NCI-H460 (cell line): ENCODE measurements around the gene ZNF576. TPM values are rescaled to one million over a fixed set of nuclear protein-coding genes. Genes with fewer than 3 reads are reported as not detected.
"Not testable (repeated sequence)": the region's sequence is repeated elsewhere in the genome, so short reads cannot be mapped to it uniquely, and the experiment has no call there.

Experiments
- DNase-seq: peaks from one replicate; pipeline ENCODE4 v3.0.0-alpha.2; 2016; ENCODE audit warnings: low read depth; ENCODE audit errors: extremely low read depth
- total RNA-seq: library from RNA; depleted of rRNA; stranded (reverse); fragments of >200 nt; shearing (Covaris generic); gene quantifications from 2 replicates; pipeline ENCODE4 v1.2.3, GENCODE V29; 2014

Gene ZNF576
- total RNA-seq, 1 experiment from 2014 or later = 4.6 TPM

- DNase-seq = no peak
Observed at GRCh38 chr19:43623889-43624670, 27.7 kb downstream of the ZNF576 start.

DNA sequence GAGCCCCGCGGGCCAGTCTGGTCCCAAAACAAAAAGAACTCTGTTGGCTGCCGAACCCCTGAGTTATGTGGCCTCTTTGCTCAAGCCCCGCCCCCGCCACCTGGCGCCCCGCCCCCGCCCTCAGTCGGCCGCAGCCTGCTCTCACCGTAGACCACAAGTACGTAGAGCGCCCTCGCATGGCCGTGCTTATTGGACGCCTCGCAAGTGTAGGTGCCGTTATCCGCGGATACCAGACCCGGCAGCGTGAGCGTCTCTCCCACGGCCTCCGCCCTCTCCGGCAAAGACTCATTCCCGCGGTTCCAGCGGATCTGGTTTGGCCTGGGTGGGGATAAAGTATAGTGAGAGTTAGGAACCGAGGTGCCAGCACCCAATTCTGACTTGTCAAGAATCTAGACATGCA lies 28.5 kb downstream of the ZNF576 start:
- no peak for DNase-seq

DNA sequence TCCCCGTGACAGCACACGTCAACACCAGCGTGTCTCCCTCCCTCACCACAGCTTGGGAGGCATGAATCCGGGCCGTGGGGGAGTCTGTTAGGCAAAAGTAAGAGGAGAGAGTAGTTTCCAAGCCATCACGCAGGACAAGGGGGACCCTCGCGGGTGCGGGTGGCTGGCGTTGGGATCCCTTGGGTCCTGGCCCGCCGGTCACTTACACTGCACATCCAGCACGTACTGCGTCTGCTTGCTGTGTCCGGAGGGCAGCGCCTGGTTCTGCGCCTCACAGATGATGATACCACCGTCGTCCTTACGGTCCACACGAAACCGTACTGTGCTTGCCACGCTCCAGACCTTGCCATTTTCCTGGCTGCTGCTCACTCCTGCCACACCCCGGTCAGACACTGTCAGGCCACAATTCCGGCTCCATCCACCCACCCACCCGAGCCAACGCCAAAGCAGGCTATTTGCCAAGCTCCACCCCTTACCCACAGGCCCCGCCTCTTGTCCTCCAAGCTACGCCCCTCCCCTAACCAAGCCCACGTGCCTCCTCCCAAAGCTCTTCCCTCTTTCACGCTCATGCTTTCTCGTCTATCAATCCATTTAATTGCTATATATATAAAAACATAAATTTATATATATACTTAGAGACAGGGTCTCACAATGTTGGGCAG lies 29.7 kb downstream of the ZNF576 start:
- DNase-seq = peak; percentile 8

GRCh38 chr19:43626838-43627237 lies 30.4 kb downstream of the ZNF576 start:
- no peak for DNase-seq

GRCh38 chr19:43628646-43629326 lies 32.4 kb downstream of the ZNF576 start:
- no peak for DNase-seq

DNA sequence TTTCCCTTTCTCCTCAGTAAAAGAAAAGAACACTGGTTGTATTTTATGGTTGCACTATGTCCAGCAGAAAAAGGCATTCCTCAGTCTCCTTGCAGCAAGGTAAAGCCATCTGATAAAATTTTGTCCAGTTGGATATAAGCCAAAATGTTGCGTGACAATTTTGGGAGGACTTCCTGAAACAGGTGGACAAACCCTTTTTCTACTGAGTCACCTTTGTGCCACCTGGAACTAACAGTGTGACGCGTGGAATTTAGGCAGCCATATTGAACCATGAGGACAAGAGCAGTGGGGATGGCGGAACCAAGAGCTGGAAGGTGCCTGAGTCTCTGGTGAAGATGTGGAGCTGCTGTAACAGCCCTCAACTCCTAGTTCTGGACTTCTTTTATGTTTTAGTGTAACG lies 35.1 kb downstream of the ZNF576 start:
- DNase-seq = no peak

- no peak for DNase-seq
Observed at GRCh38 chr19:43633520-43633919, 37.1 kb downstream of the ZNF576 start.

- no peak for DNase-seq
Observed at GRCh38 chr19:43634068-43634467, 37.7 kb downstream of the ZNF576 start.

DNA sequence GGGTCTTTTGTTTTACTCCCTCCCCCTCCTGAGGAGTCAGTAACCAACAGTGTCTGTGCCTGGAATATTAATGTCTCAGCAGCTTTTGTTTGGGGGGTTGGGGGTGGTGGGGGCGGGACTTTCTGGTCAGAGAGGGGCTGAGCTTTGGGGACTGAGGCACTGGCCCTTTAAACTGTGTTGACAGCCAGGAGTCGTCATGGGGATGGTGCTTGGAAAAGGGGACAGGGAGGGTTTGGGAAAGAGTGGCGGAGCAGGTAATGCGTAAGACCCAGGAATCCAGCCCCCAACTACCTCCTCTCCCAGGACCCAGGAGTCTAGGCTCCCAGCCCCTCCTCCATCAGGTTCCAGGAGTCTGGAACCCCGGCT lies 38.1 kb downstream of the ZNF576 start:
- DNase-seq = no peak

GRCh38 chr19:43634872-43635560 lies 38.6 kb downstream of the ZNF576 start:
- DNase-seq = no peak

GRCh38 chr19:43635561-43635940 lies 39.2 kb downstream of the ZNF576 start:
- DNase-seq = not testable (repeated sequence)

DNA sequence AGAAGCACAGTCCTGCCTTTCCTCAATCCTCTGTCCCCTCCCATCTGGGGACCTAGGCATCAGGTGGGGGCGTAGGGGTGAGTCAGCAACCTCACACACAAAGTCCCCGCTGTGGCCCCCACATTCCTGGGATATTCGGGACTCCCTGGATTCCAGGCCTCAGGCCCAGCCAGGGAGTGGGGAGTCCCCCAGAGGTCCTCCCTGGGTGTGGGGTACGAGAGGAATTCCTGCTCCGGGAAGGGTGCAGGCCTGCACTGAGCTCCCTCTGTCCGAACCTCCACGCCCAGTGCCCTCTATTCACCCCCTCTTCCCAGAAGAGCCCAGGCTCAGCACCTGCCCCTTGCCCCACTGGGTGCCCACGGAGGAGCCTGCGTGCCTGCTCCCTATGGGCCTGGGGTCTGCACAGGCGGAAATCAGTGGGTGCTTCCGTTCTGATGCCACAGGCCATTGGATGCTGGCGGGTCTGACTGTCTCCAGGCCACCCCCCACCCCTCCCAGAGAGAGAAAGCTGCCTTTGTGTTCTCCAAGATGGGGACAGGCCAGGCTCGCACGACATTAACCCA lies 39.8 kb downstream of the ZNF576 start:
- DNase-seq = no peak

DNA sequence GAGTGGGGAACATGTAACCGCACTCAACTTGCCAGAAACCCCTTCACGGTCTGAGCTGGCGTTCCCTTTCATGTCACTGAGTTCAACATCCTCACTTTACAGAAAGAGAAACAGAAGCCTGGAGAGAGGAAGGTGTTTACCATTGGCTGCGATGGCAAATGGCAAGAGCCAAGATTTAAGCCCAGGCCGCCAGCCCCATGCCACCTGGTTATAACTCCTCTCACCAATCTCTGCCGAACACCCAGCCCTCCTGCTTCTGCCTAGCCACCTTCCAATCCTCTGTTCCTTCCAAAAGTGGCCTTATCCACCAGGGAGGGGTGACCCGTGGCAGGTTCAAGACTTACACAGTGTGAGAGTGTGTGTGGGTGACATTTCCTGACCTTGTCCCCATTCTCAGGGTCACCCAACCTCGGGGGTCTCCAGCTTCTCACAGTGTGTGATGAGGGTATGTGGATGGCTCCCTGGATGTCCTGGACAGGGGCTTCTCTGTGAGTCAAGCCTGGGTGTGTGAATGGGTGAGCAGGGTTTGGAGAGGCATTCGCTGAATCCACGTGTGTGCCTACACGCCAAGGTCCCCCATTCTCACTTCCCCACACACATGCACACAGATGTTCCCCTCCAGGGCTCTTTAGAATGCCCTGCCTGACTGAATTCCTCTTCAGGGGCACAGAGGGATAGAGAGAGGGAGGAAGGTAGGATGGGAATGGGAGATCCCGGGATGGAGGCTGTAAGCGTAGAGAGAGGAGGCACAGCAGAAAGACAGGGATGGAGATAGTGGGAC lies 42.0 kb downstream of the ZNF576 start:
- DNase-seq = no peak

DNA sequence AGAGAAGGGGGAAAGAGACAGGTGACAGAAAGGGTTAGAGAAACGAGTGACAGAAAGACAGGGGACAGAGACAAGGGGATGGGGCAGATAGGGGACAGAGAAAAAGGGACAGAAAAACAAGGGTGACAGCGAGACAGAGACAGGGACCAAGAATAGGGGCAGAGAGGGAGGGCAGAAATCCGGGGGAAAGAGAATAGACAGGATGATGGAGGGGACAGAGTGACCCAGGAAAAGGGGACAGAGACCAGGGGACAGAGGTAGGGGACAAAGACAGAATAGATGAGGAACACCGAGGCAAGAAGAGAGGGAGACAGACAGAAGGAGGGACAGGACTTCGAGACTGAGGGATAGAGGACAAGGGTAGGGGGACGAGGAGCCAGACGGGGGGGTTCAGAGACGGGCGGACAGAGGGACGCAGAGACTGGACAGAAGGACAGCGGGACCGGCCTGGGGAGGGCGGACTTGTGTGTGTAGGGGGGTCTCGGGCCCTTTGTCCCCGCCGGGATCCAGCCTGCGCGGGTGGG lies 42.7 kb downstream of the ZNF576 start:
- DNase-seq = no peak

- no peak for DNase-seq
Observed at GRCh38 chr19:43639519-43640423, 43.4 kb downstream of the ZNF576 start, which contains the start of gene CADM4. TSS of gene CADM4 (minus strand) at chr19:43639850. CDS start at chr19:43639790, 60 bp downstream.

GRCh38 chr19:43640424-43640757 lies 44.0 kb downstream of the ZNF576 start:
- DNase-seq = no peak

DNA sequence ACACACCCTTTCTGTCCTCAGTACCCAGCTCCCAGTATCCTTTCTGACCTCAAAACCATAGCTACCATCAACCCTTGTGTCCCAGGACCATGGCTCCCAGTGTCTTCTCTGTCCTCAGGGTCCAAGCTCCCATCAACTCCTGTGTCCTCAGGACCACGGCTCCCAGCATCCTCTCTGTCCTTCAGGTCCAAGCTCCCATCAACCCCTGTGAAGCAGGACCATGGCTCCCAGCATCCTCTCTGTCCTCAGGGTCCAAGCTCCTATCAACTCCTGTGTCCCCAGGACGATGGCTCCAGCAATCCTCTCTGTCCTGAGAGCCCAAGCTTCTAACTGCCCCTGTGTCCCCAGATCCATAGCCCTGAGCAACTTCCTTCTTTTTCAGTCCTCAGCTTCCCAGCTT lies 44.9 kb downstream of the ZNF576 start:
- DNase-seq = no peak

GRCh38 chr19:43642531-43642930 lies 46.1 kb downstream of the ZNF576 start:
- DNase-seq = no peak

- no peak for DNase-seq
Observed at GRCh38 chr19:43643326-43643725, 46.9 kb downstream of the ZNF576 start.
